HepG2 (cell line): ENCODE data around the gene TMCO4. TPM values are rescaled to one million over a fixed set of nuclear protein-coding genes. Genes with fewer than 3 reads are reported as not detected.

Source experiments
- ATAC-seq: fragments of 200-7000 bp; cut with Tn5 transposase; 3 replicates; pipeline ENCODE4 v1.9.1; 2020; ENCODE audit warnings: mild to moderate bottlenecking, moderate library complexity
- BruUV-seq: library from RNA; stranded (reverse); fragments of 400-500 nt; replicated peaks from 2 replicates; lab custom pipeline; 2021; lab: Mats Ljungman, UMichigan
- CTCF ChIA-PET: fragments of 300-600 bp; formaldehyde crosslinking; extraction: SDS; loops from one replicate; lab custom pipeline; 2021; ENCODE audit warnings: low total read pairs, inconsistent platforms, low intra/inter-chr PET ratio; lab: Yijun Ruan, JAX
- POLR2A ChIA-PET: fragments of 350-600 bp; sonication (Branson Sonifier 250); formaldehyde crosslinking; loops from one replicate; lab custom pipeline; 2020; ENCODE audit warnings: antibody characterized with exemption, inconsistent platforms; lab: Yijun Ruan, JAX
- DNase-seq: peaks from one replicate; pipeline ENCODE4 v3.0.0-alpha.2; 2015; ENCODE audit warnings: low spot score
- FAIRE-seq: peaks from 3 replicates; lab custom pipeline; 2011; peaks lifted over from hg19 to GRCh38; lab: Jason Lieb, UNC
- H2AFZ ChIP-seq: one replicate; pipeline ENCODE4 v1.6.1; 2011; ENCODE audit warnings: low read length, inconsistent platforms
- H3K27ac ChIP-seq: fragments of 300-600 bp; 3 replicates; pipeline ENCODE4 v1.8.0; 2011; ENCODE audit warnings: mixed run types, mild to moderate bottlenecking, mixed read lengths, low read length, inconsistent platforms; ENCODE audit not compliant: insufficient read depth; ENCODE audit errors: extremely low read length
- H3K27me3 ChIP-seq, 2 experiments: fragments of 200-600 bp in 1 of 2; 2 replicates in 1 of 2; 3 replicates in 1 of 2; pipeline versions ENCODE4 v1.6.0 to v1.8.0; 2011; ENCODE audit warnings: low read length in 2 of 2, mild to moderate bottlenecking in 2 of 2, moderate library complexity in 2 of 2, inconsistent platforms in 1 of 2; ENCODE audit not compliant: insufficient read depth in 2 of 2, control insufficient read depth in 1 of 2
- H3K36me3 ChIP-seq, 2 experiments: fragments of 200-600 bp in 1 of 2; replicated peaks in 1 of 2; 2 replicates in 1 of 2; 3 replicates in 1 of 2; pipeline versions ENCODE4 v1.5.1 to v1.8.0; 2011; ENCODE audit warnings: low read length in 2 of 2, inconsistent platforms in 1 of 2; ENCODE audit not compliant: insufficient read depth in 2 of 2, control insufficient read depth in 1 of 2
- H3K4me1 ChIP-seq: 2 replicates; pipeline ENCODE4 v1.5.1; 2012; ENCODE audit warnings: low read length, inconsistent platforms; ENCODE audit not compliant: insufficient read depth
- H3K4me2 ChIP-seq: 2 replicates; pipeline ENCODE4 v1.6.0; 2011; ENCODE audit warnings: low read depth, low read length, inconsistent platforms
- H3K4me3 ChIP-seq, 3 experiments: fragments of 200-600 bp in 1 of 3; sonication (generic), shearing (Covaris generic) in 1 of 3; replicated peaks in 1 of 3; 2 replicates each; pipeline ENCODE4 v1.5.1; 2011 to 2016; ENCODE audit warnings: low read length in 3 of 3, inconsistent platforms in 2 of 3, low read depth in 2 of 3, mild to moderate bottlenecking in 2 of 3, control low read depth in 1 of 3, mixed read lengths in 1 of 3; ENCODE audit not compliant: insufficient read depth in 1 of 3
- H3K79me2 ChIP-seq: one replicate; pipeline ENCODE4 v1.6.1; 2011; ENCODE audit warnings: low read length, inconsistent platforms; ENCODE audit not compliant: insufficient read depth
- H3K9ac ChIP-seq: 2 replicates; pipeline ENCODE4 v1.6.0; 2011; ENCODE audit warnings: mild to moderate bottlenecking, low read depth, low read length, inconsistent platforms; ENCODE audit not compliant: insufficient read depth
- H3K9me3 ChIP-seq: 2 replicates; pipeline ENCODE4 v1.5.1; 2012; ENCODE audit warnings: mild to moderate bottlenecking, low read length
- H4K20me1 ChIP-seq: 2 replicates; pipeline ENCODE4 v1.6.0; 2011; ENCODE audit warnings: inconsistent platforms, mild to moderate bottlenecking, low read length, moderate library complexity; ENCODE audit not compliant: insufficient read depth
- FOXA3 ChIP-seq: IDR thresholded peaks from 2 replicates; pipeline ENCODE4 v1.6.1; 2016; ENCODE audit warnings: missing genetic modification reagents, missing compliant biosample characterization
- MEIS2 ChIP-seq: sonication (generic); formaldehyde crosslinking; IDR thresholded peaks from 2 replicates; pipeline ENCODE4 v1.9.0; 2021; ENCODE audit warnings: mild to moderate bottlenecking, missing genetic modification reagents
- SOX6 ChIP-seq, 2 experiments: fragments of 450-650 bp in 1 of 2; sonication (generic) in 1 of 2; formaldehyde crosslinking in 1 of 2; IDR thresholded peaks; 2 replicates each; pipeline versions ENCODE4 v1.4.0 to v1.6.1; 2017 to 2020; ENCODE audit warnings: antibody characterized with exemption in 1 of 2, mild to moderate bottlenecking in 1 of 2, missing genetic modification reagents in 1 of 2
- ZNF234 ChIP-seq: sonication (generic); formaldehyde crosslinking; conservative IDR thresholded peaks from 2 replicates; pipeline ENCODE4 v1.5.1; 2020; ENCODE audit warnings: mild to moderate bottlenecking, missing genetic modification reagents
- ZNF484 ChIP-seq: sonication (generic); formaldehyde crosslinking; IDR thresholded peaks from 2 replicates; pipeline ENCODE4 v1.5.1; 2020; ENCODE audit warnings: mild to moderate bottlenecking, low read depth, missing genetic modification reagents, borderline replicate concordance
- ZNF567 ChIP-seq: sonication (generic); formaldehyde crosslinking; IDR thresholded peaks from 2 replicates; pipeline ENCODE4 v1.8.1; 2023; ENCODE audit warnings: mild to moderate bottlenecking, missing genetic modification reagents, borderline replicate concordance
- ZNF598 ChIP-seq: sonication (generic); formaldehyde crosslinking; IDR thresholded peaks from 2 replicates; pipeline ENCODE4 v1.5.1; 2020; ENCODE audit warnings: mild to moderate bottlenecking, missing genetic modification reagents, borderline replicate concordance
- ZSCAN25 ChIP-seq: sonication (generic); formaldehyde crosslinking; IDR thresholded peaks from 2 replicates; pipeline ENCODE4 v1.8.0; 2022; ENCODE audit warnings: mild to moderate bottlenecking, missing genetic modification reagents
- WGBS: methylation state at CpG from one replicate; pipeline ENCODE4 v1.1.6; 2017; ENCODE audit warnings: low lambda C conversion rate; 5-methylcytosine and 5-hydroxymethylcytosine counted together
- in situ Hi-C: cut with HindIII; loops from 2 replicates; pipeline ENCODE4 v1.10.0; 2017; ENCODE audit warnings: low pct_unique_long_range_greater_than_20kb; ENCODE audit not compliant: extremely low pct_ligation_motif_present
- intact Hi-C: fragments of 100-400 bp; cut with micrococcal nuclease; formaldehyde crosslinking; loops from one replicate; pipeline ENCODE4 v1.10.0; 2022; ENCODE audit not compliant: unreplicated experiment
- polyA plus RNA-seq, 8 experiments: library from polyadenylated mRNA; depleted of rRNA in 3 of 8; stranded (reverse) in 7 of 8; unstranded in 1 of 8; fragments of >200 nt; fragmentation: Illumina TruSeq in 4 of 8; extraction: Trizol in 4 of 8; gene quantifications; 2 replicates each; pipeline versions ENCODE4 v1.2.1 to v1.2.3, GENCODE V29; 2011 to 2016; ENCODE audit warnings: low read depth in 4 of 8, missing spikeins in 1 of 8, mixed read lengths in 1 of 8; ENCODE audit not compliant: insufficient read depth in 1 of 8
- total RNA-seq, 5 experiments: library from RNA; depleted of rRNA; stranded (reverse); fragments of >200 nt; fragmentation: Illumina TruSeq; extraction: Trizol; gene quantifications; 2 replicates each; pipeline ENCODE4 v1.2.3, GENCODE V29; 2016; ENCODE audit warnings: low read depth in 1 of 5
- TF ChIP-seq, protein P1 (sequence below): sonication (generic); formaldehyde crosslinking; IDR thresholded peaks from 2 replicates; pipeline ENCODE4 v1.4.0; 2020; ENCODE audit warnings: missing genetic modification reagents, mild to moderate bottlenecking, borderline replicate concordance
- TF ChIP-seq, protein P2 (sequence below): sonication (generic); formaldehyde crosslinking; IDR thresholded peaks from 2 replicates; pipeline ENCODE4 v1.8.1; 2023; ENCODE audit warnings: missing genetic modification reagents, inconsistent platforms, borderline replicate concordance
- TF ChIP-seq, protein P3 (sequence below): sonication (generic); formaldehyde crosslinking; IDR thresholded peaks from 2 replicates; pipeline ENCODE4 v1.4.0; 2020; ENCODE audit warnings: missing genetic modification reagents
- TF ChIP-seq, protein P4 (sequence below): IDR thresholded peaks from 2 replicates; pipeline ENCODE4 v1.6.1; 2016
- TF ChIP-seq, protein P5 (sequence below): IDR thresholded peaks from 2 replicates; pipeline ENCODE4 v1.6.1; 2016; ENCODE audit warnings: low read depth, control low read depth

The TMCO4 gene
- total and polyA plus RNA-seq, 2 of the 13 experiments (the other 11 are each of a cell fraction or from before 2014, with no cell fraction given): 2.1 to 4.1 TPM

DNA sequence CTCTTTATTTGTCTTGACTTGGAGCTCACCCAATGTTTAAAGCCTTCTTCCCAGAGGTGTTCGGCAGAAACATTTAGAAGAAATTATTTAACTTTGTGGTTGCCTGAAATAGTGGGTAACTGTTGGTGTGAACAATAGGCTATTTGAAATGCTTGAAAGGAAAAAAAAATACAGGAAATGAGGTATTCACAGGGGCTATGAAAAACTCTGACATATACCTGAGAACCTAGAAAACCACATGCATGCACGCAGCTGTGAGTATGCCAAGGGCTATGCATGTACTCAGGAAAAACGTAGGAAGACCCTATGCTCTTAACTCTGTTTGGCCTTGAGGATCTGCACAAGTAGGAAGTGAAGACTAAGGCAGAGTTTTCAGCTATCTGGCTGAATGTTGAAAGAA lies 31.7 kb upstream of the TMCO4 start:
- H3K4me2 ChIP-seq: no peak overlapping the region
- H4K20me1 ChIP-seq: no peaks in the 10 kb centered on the region
- peaks cover 0 to 3% of the 10 kb centered on the region in 2 experiments; a peak in 1 of 5 replicates for H3K27me3 ChIP-seq
- POLR2A ChIA-PET: no interaction called here
- no TSS peak for BruUV-seq
- no peaks in the 10 kb centered on the region for H3K9me3 ChIP-seq
- FAIRE-seq (no peak), ATAC-seq (no peak), DNase-seq (no peak)
- no peak overlapping the region for H2AFZ ChIP-seq
- H3K27ac ChIP-seq: no peak overlapping the region
- in situ Hi-C loops: no loop called here
- CTCF ChIA-PET: no interaction called here
- intact Hi-C loops: no loop called here
- H3K79me2 ChIP-seq: no peaks in the 10 kb centered on the region
- no peaks in the 10 kb centered on the region for H3K36me3 ChIP-seq
- H3K4me1 ChIP-seq: no peaks in the 10 kb centered on the region
- TF ChIP-seq ZSCAN25 (CRISPR knock-in tag) (no peak), ZNF234 (CRISPR knock-in tag) (no peak), ZNF484 (no peak), FOXA3 (no peak), ZNF598 (CRISPR knock-in tag) (no peak), ZNF567 (CRISPR knock-in tag) (no peak), SOX6 (IDR thresholded peaks at IDR 0.05) (no peak), SOX6 (CRISPR knock-in tag; IDR thresholded peaks at IDR 0.05) (no peak), MEIS2 (no peak)
- TF ChIP-seq, protein P1, sequence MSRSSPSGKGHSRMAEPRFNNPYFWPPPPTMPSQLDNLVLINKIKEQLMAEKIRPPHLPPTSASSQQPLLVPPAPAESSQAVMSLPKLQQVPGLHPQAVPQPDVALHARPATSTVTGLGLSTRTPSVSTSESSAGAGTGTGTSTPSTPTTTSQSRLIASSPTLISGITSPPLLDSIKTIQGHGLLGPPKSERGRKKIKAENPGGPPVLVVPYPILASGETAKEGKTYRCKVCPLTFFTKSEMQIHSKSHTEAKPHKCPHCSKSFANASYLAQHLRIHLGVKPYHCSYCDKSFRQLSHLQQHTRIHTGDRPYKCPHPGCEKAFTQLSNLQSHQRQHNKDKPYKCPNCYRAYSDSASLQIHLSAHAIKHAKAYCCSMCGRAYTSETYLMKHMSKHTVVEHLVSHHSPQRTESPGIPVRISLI (CRISPR knock-in tag): no peak
- TF ChIP-seq, protein P2, sequence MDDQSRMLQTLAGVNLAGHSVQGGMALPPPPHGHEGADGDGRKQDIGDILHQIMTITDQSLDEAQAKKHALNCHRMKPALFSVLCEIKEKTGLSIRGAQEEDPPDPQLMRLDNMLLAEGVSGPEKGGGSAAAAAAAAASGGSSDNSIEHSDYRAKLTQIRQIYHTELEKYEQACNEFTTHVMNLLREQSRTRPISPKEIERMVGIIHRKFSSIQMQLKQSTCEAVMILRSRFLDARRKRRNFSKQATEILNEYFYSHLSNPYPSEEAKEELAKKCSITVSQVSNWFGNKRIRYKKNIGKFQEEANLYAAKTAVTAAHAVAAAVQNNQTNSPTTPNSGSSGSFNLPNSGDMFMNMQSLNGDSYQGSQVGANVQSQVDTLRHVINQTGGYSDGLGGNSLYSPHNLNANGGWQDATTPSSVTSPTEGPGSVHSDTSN: no peak
- TF ChIP-seq, protein P3, sequence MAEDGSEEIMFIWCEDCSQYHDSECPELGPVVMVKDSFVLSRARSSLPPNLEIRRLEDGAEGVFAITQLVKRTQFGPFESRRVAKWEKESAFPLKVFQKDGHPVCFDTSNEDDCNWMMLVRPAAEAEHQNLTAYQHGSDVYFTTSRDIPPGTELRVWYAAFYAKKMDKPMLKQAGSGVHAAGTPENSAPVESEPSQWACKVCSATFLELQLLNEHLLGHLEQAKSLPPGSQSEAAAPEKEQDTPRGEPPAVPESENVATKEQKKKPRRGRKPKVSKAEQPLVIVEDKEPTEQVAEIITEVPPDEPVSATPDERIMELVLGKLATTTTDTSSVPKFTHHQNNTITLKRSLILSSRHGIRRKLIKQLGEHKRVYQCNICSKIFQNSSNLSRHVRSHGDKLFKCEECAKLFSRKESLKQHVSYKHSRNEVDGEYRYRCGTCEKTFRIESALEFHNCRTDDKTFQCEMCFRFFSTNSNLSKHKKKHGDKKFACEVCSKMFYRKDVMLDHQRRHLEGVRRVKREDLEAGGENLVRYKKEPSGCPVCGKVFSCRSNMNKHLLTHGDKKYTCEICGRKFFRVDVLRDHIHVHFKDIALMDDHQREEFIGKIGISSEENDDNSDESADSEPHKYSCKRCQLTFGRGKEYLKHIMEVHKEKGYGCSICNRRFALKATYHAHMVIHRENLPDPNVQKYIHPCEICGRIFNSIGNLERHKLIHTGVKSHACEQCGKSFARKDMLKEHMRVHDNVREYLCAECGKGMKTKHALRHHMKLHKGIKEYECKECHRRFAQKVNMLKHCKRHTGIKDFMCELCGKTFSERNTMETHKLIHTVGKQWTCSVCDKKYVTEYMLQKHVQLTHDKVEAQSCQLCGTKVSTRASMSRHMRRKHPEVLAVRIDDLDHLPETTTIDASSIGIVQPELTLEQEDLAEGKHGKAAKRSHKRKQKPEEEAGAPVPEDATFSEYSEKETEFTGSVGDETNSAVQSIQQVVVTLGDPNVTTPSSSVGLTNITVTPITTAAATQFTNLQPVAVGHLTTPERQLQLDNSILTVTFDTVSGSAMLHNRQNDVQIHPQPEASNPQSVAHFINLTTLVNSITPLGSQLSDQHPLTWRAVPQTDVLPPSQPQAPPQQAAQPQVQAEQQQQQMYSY (CRISPR knock-in tag): no peak
- TF ChIP-seq, protein P4, sequence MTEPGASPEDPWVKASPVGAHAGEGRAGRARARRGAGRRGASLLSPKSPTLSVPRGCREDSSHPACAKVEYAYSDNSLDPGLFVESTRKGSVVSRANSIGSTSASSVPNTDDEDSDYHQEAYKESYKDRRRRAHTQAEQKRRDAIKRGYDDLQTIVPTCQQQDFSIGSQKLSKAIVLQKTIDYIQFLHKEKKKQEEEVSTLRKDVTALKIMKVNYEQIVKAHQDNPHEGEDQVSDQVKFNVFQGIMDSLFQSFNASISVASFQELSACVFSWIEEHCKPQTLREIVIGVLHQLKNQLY: no peak
- TF ChIP-seq, protein P5, sequence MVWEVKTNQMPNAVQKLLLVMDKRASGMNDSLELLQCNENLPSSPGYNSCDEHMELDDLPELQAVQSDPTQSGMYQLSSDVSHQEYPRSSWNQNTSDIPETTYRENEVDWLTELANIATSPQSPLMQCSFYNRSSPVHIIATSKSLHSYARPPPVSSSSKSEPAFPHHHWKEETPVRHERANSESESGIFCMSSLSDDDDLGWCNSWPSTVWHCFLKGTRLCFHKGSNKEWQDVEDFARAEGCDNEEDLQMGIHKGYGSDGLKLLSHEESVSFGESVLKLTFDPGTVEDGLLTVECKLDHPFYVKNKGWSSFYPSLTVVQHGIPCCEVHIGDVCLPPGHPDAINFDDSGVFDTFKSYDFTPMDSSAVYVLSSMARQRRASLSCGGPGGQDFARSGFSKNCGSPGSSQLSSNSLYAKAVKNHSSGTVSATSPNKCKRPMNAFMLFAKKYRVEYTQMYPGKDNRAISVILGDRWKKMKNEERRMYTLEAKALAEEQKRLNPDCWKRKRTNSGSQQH: no peak
- TF ChIP-seq, all 625 proteins: peak for 0
- 3% methylated on average over 3 of the region's 3 CpGs for WGBS
- Histone ChIP-seq H3K9ac (no peak overlapping the region), H3K4me3 (no peak overlapping the region)
